Retinal pigment epithelial cell (primary cell): ENCODE measurements around the gene TNRC6C.

Experiments used
- DNase-seq: peaks from one replicate; pipeline ENCODE4 v3.0.0-alpha.2; 2010; ENCODE audit warnings: low read depth
- H3K4me3 ChIP-seq: 2 replicates; pipeline ENCODE4 v1.5.1; 2011; ENCODE audit warnings: mild to moderate bottlenecking, low read length, control low read depth, moderate library complexity
- CTCF ChIP-seq: conservative IDR thresholded peaks from 2 replicates; pipeline ENCODE4 v1.5.1; 2011; ENCODE audit warnings: low read depth, low read length, control low read depth, inconsistent platforms

The TNRC6C gene

GRCh38 chr17:78051186-78051972 is 92.9 kb downstream of the TNRC6C start:
- no peak overlapping the region for H3K4me3 ChIP-seq
- no peak for TF ChIP-seq CTCF
- no peak for DNase-seq

GRCh38 chr17:78053777-78054468 is 95.4 kb downstream of the TNRC6C start:
- no peak for TF ChIP-seq CTCF
- DNase-seq, result no peak
- no peak overlapping the region for H3K4me3 ChIP-seq

- no peak for TF ChIP-seq CTCF
- DNase-seq, result no peak
- no peak overlapping the region for H3K4me3 ChIP-seq
Measured at GRCh38 chr17:78057113-78057740, 98.7 kb downstream of the TNRC6C start.

- TF ChIP-seq CTCF, result no peak
- no peak overlapping the region for H3K4me3 ChIP-seq
- no peak for DNase-seq
Measured at GRCh38 chr17:78058001-78058400, 99.5 kb downstream of the TNRC6C start.

GRCh38 chr17:78058581-78058980 is 100.1 kb downstream of the TNRC6C start:
- no peak for TF ChIP-seq CTCF
- H3K4me3 ChIP-seq, result no peak overlapping the region
- DNase-seq, result no peak

GRCh38 chr17:78062596-78062995 is 104.1 kb downstream of the TNRC6C start:
- H3K4me3 ChIP-seq, result no peak overlapping the region
- no peak for TF ChIP-seq CTCF
- no peak for DNase-seq
